Erythroblast (primary cell): ENCODE data around the gene DMPK.

ENCODE experiments used
- GATA1 ChIP-seq: IDR thresholded peaks from 2 replicates; pipeline ENCODE4 v1.6.1; 2011; ENCODE audit warnings: low read depth, mild to moderate bottlenecking, control low read depth, low read length, moderate library complexity
- POLR2A ChIP-seq: IDR thresholded peaks from 2 replicates; pipeline ENCODE4 v1.6.1; 2011; ENCODE audit warnings: mild to moderate bottlenecking, low read length

GRCh38 chr19:45824041-45824471 is 41.8 kb upstream of the DMPK start:
- no peak for TF ChIP-seq POLR2A
- TF ChIP-seq GATA1: no peak
